ENCODE data around the gene NAA20. TPM values are rescaled to one million over a fixed set of nuclear protein-coding genes. Genes with fewer than 3 reads are reported as not detected.

NAA20 gene
- total and polyA plus RNA-seq, 2 of the 13 experiments (the other 11 are each of a cell fraction or from before 2014, with no cell fraction given): 81.9 to 82.8 TPM

DNA sequence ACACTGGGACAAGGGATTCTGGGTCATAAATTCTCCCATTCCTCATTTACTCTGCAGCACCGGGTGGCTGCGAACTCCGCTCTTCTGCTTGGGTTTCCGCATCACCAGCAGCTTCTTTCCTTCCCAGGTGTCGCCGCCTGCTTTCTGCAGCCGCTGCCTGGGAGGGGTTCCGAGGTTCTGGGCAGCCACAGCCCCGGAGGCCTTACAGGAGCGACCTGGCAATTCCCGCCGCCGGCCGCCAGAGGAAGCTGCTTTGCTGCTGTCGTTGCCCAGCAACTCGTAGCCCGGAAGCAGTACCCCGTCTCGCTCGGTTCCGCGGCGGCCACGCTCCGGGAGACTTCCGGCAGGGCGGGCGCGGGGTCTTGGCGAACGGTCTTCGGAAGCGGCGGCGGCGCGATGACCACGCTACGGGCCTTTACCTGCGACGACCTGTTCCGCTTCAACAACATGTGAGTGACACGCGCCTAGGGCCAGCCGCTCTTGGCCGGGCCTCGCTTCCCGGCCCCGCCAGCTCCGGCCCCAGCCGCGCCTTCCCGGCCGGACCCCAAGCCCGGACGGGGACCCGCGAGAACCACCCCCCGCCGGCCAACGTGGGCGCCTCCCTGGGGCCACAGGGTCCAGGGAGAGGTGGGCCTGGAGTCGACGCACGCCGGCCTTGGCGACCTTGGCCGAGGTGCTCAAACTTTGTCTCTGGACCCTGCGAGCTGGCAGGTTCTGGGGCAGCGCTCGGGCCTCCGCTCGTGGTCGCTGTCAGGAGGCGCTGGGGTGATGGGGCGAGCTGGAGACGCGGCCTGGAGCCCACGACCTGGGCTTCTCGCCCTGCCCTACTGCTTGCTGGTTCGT is at the start of gene NAA20 (continued):
- TF ChIP-seq, protein P1, sequence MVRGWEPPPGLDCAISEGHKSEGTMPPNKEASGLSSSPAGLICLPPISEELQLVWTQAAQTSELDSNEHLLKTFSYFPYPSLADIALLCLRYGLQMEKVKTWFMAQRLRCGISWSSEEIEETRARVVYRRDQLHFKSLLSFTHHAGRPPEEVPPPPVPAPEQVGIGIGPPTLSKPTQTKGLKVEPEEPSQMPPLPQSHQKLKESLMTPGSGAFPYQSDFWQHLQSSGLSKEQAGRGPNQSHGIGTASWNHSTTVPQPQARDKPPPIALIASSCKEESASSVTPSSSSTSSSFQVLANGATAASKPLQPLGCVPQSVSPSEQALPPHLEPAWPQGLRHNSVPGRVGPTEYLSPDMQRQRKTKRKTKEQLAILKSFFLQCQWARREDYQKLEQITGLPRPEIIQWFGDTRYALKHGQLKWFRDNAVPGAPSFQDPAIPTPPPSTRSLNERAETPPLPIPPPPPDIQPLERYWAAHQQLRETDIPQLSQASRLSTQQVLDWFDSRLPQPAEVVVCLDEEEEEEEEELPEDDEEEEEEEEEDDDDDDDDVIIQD (CRISPR knock-in tag; IDR thresholded peaks at IDR 0.05; ENCODE audit: low read depth): peak; percentile 84
- peak; percentile 57; the same call in 1 of the 2 replicates for TF ChIP-seq ZNF562 (CRISPR knock-in tag; IDR thresholded peaks at IDR 0.05; ENCODE audit: borderline replicate concordance)
- peak; percentile 90; the same call in 1 of the 2 replicates for TF ChIP-seq ZNF354B (CRISPR knock-in tag; IDR thresholded peaks at IDR 0.05)
- TF ChIP-seq MED13 (CRISPR knock-in tag; IDR thresholded peaks at IDR 0.05): no peak
- TF ChIP-seq NR1H2 (CRISPR knock-in tag; IDR thresholded peaks at IDR 0.05; ENCODE audit: borderline replicate concordance, low read depth): peak; percentile 93
- peak; percentile 88 for TF ChIP-seq ZMYM3 (CRISPR knock-in tag; IDR thresholded peaks at IDR 0.05)
- TF ChIP-seq CHD2 (IDR thresholded peaks at IDR 0.05; ENCODE audit: low read depth, low read length): peak; percentile 55; the same call in 1 of the 2 replicates
- TF ChIP-seq NAIF1 (CRISPR knock-in tag; IDR thresholded peaks at IDR 0.05; ENCODE audit: borderline replicate concordance): peak; percentile 94; the same call in 1 of the 2 replicates
- TF ChIP-seq HOXA7 (CRISPR knock-in tag; IDR thresholded peaks at IDR 0.05): 0 out of 2 replicates have a peak, but pooled peaks have one; percentile 60
- peak; percentile 93 for TF ChIP-seq KDM4B (CRISPR knock-in tag; IDR thresholded peaks at IDR 0.05)
- TF ChIP-seq ZNF768 (CRISPR knock-in tag; IDR thresholded peaks at IDR 0.05): peak; percentile 83
- no peak; the same call in 1 of the 2 replicates for TF ChIP-seq ZNF674 (CRISPR knock-in tag; IDR thresholded peaks at IDR 0.05; ENCODE audit: low read depth)
- peak; percentile 94 for TF ChIP-seq ARID2 (CRISPR knock-in tag; IDR thresholded peaks at IDR 0.05; ENCODE audit: borderline replicate concordance)
- TF ChIP-seq ONECUT2 (CRISPR knock-in tag; IDR thresholded peaks at IDR 0.05): peak; percentile 70; the same call in 1 of the 2 replicates
- peak; percentile 91; the same call in 1 of the 2 replicates for TF ChIP-seq MZF1 (CRISPR knock-in tag; IDR thresholded peaks at IDR 0.05; ENCODE audit: borderline replicate concordance)
- TF ChIP-seq RELA (CRISPR knock-in tag; IDR thresholded peaks at IDR 0.05): peak; percentile 81
- TF ChIP-seq SIX1 (CRISPR knock-in tag; IDR thresholded peaks at IDR 0.05; ENCODE audit: borderline replicate concordance): peak; percentile 54; the same call in 1 of the 2 replicates
- peak; percentile 98 for TF ChIP-seq ZSCAN30 (CRISPR knock-in tag; IDR thresholded peaks at IDR 0.05)
- TF ChIP-seq, protein P2, sequence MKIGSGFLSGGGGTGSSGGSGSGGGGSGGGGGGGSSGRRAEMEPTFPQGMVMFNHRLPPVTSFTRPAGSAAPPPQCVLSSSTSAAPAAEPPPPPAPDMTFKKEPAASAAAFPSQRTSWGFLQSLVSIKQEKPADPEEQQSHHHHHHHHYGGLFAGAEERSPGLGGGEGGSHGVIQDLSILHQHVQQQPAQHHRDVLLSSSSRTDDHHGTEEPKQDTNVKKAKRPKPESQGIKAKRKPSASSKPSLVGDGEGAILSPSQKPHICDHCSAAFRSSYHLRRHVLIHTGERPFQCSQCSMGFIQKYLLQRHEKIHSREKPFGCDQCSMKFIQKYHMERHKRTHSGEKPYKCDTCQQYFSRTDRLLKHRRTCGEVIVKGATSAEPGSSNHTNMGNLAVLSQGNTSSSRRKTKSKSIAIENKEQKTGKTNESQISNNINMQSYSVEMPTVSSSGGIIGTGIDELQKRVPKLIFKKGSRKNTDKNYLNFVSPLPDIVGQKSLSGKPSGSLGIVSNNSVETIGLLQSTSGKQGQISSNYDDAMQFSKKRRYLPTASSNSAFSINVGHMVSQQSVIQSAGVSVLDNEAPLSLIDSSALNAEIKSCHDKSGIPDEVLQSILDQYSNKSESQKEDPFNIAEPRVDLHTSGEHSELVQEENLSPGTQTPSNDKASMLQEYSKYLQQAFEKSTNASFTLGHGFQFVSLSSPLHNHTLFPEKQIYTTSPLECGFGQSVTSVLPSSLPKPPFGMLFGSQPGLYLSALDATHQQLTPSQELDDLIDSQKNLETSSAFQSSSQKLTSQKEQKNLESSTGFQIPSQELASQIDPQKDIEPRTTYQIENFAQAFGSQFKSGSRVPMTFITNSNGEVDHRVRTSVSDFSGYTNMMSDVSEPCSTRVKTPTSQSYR (CRISPR knock-in tag; IDR thresholded peaks at IDR 0.05; ENCODE audit: borderline replicate concordance): peak; percentile 52; the same call in 1 of the 2 replicates
- peak; percentile 96 for TF ChIP-seq ZNF510 (CRISPR knock-in tag; IDR thresholded peaks at IDR 0.05; ENCODE audit: low read depth)
- TF ChIP-seq ZNF256 (CRISPR knock-in tag; conservative IDR thresholded peaks at IDR 0.05): no peak; the same call in 1 of the 2 replicates
- TF ChIP-seq EHMT2 (IDR thresholded peaks at IDR 0.05; ENCODE audit: borderline replicate concordance, low read depth, low read length): no peak
- TF ChIP-seq TEAD3 (CRISPR knock-in tag; optimal IDR thresholded peaks at IDR 0.05; ENCODE audit: borderline replicate concordance): peak; percentile 79
- TF ChIP-seq ZNF572 (CRISPR knock-in tag; IDR thresholded peaks at IDR 0.05): peak; percentile 94
- TF ChIP-seq THAP11 (CRISPR knock-in tag; IDR thresholded peaks at IDR 0.05): peak; percentile 97
- no peak for TF ChIP-seq FLYWCH1 (CRISPR knock-in tag; IDR thresholded peaks at IDR 0.05)
- no peak for TF ChIP-seq PLRG1 (conservative IDR thresholded peaks at IDR 0.05)
- TF ChIP-seq ZNF431 (CRISPR knock-in tag; IDR thresholded peaks at IDR 0.05; ENCODE audit: borderline replicate concordance, low read depth): no peak; the same call in 1 of the 2 replicates
